Measurements from ENCODE around the gene THSD7B.

- no peak for TF ChIP-seq GATA2 (IDR thresholded peaks at IDR 0.05; ENCODE audit: low read depth, low read length)
- TF ChIP-seq GATA3 (IDR thresholded peaks at IDR 0.05; ENCODE audit: low read depth, low read length): no peak
Measured at GRCh38 chr2:137511526-137511925, 746.2 kb downstream of the THSD7B start.
